ENCODE measurements around the gene NRG2.

Gene NRG2

GRCh38 chr5:139806726-139807646, 236.1 kb downstream of the NRG2 start:
- DNase-seq: no peak

- no peak for DNase-seq
These were observed 237.0 kb downstream of the NRG2 start for GRCh38 chr5:139806111-139806510.

GRCh38 chr5:139805545-139805944, 237.6 kb downstream of the NRG2 start:
- DNase-seq: no peak

- no peak for DNase-seq
These were observed 238.2 kb downstream of the NRG2 start for GRCh38 chr5:139804800-139805397.

GRCh38 chr5:139803978-139804377, 239.1 kb downstream of the NRG2 start:
- DNase-seq: no peak

- DNase-seq: no peak
These were observed 243.7 kb downstream of the NRG2 start for GRCh38 chr5:139799359-139799758.

GRCh38 chr5:139798883-139799282, 244.2 kb downstream of the NRG2 start:
- no peak for DNase-seq

- no peak for DNase-seq
These were observed 245.1 kb downstream of the NRG2 start for GRCh38 chr5:139797856-139798510.

- DNase-seq: no peak
These were observed 245.8 kb downstream of the NRG2 start for GRCh38 chr5:139797335-139797734.
